HG03095 (cell line): ENCODE results near the gene ASCC3.
"Not testable (repeated sequence)": the region's sequence is repeated elsewhere in the genome, so short reads cannot be mapped to it uniquely, and the experiment has no call there.

Experiments used
- ATAC-seq: cut with Tn5 transposase; IDR thresholded peaks from one replicate; pipeline ENCODE4 v1.9.1; 2021; ENCODE audit warnings: moderate library complexity; ENCODE audit not compliant: unreplicated experiment

The ASCC3 gene

DNA sequence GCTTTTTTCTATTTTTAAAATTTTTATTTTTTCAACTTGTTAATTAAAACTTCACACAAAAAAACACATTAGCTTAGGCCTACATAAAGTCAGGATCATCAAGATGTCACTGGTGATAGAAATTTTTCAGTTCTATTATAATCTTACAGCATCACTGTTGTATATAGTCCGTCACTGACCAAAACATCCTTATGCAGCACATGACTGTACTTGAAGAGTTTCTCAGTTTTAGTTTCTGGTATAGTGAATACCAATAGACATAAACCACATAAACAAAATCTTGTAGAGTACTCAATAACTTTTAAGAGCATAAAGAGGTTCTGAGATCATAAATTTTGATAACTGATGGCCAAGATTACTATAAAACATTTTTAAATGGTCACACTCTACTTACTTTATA lies 71.8 kb downstream of the ASCC3 start:
- ATAC-seq: no peak

DNA sequence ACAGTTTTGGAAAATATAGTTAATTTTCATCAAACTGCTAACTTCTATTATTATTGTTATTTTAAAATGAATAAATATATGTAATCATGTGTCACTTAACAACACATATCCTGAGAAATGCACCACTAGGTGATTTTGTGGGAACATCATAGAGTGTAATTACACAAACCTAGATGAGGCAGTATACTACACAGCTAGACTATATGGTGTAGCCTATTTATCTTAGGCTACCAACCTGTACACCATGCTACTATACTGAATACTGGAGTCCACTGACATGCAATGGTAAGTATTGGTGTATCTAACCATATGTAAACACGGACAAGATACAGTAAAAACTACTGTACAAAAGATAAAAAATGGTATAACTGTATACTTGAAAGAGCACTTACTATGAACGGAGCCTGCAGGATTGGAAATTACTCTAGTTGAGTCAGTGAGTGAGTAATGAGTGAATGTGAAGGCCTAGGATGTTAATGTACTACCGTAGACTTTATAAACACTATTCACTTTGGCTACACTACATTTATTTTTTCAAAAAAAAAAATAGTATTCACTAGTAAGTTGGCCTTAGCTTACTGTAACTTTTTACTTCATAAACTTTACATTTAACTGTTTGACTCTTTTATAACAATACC lies 72.4 kb downstream of the ASCC3 start:
- ATAC-seq: no peak

DNA sequence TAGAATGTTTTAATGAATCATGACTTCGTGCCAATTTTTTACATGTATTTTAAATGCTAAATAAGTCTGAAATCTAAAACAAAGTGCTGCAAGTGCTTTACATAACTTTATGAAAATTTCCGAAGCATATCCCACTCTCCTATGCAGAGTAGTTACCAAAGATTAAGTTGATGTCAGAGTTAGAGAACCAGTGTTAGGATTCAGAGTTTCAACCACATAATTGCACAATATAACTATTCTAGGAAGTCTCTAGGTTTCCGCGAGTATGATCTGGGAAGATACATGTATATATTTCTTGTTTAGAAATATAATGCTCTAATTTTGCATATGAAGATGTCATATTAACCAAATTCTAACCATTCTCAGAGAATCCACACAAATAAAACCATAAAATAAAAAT lies 74.8 kb downstream of the ASCC3 start:
- ATAC-seq: no peak

DNA sequence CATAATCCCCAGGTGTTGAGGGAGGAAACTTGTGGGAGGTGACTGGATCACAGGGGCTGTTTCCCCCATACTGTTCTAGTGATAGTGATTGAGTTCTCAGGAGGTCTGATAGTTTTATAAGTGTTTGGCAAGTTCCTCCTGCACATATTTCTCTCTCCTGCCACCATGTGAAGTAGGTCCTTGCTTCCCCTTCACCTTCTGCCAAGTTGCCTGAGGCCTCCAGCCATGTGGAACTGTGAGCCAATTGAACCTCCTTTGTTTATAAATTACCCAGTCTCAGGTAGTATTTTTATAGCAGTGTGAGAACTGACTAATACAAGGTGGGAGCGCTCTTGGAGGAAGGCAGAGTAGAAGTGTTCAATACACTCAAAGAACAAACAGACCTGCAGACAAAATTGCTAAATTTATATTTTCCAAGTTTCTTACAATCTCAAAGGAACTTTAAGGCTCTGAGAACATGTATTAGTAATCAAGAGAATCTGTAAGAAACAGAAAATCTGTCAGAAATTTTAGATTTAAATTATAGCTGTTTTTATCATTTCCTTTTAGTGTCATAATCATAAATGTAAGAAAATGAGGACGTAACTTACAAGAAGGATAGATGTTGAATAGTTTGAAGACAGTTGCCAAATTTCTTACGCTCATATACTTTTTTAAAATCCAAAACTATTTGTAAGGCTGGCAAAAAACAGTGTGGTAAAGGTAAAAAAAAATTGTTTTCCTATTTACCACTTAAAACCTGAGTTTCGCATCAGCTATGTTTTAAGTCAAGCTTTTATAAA lies 77.7 kb downstream of the ASCC3 start:
- ATAC-seq: no peak

GRCh38 chr6:100801036-100801435 lies 80.1 kb downstream of the ASCC3 start:
- ATAC-seq: no peak

DNA sequence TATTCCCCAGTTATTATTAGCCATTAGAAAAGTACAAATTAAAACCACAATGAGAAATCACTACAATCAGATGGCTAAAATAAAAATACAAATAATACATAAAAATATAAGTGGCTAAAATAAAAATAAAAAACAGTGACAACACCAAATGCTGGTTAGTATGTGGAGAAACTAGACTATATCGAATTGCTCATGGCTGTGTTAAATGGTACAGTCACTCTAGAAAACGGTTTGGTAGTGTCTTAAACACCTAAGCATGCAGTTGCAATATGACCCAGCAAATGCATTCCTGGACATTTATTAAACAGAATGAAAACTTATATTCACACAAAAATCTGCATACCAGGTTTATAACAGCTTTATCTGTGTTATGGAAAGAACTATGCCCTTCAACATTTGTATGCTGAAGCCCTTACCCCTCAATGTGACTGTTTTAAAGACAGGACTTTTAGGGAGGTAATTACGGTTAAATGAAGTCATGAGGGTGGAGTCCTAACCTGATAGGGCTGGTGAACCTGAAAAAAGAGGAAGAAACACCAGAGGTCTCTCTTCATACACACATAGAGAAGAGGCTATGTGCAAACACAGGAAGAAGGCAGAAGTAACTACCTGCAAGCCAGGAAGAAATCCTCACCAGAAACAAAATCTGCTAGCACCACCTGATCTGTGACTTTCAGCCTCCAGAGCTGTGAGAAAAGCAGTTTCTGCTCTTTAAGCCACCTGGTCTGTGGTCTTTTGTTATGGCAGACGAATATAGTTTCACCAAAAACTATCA lies 84.9 kb downstream of the ASCC3 start:
- peak; percentile 98 for ATAC-seq

- ATAC-seq: no peak
Measured at GRCh38 chr6:100790084-100790483, 91.0 kb downstream of the ASCC3 start.

- ATAC-seq: no peak
Measured at GRCh38 chr6:100785982-100786381, 95.1 kb downstream of the ASCC3 start.

DNA sequence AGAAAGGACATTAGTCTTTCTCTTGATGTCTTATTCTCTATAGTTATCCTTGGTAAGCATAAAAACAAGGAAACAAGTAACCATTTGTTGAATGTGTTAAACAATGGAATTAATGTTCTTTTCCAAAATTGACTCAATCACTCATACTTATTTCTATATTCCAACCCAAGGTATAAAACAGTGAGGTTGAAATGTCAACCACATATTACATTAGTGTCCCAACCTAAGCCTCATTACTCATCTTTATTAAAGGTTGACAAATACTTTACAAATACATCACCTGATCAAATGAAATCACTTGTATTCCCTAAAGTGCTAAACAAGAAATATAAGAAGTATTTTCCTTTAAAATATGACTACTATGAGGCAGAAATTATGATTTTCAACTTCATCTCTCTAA lies 100.5 kb downstream of the ASCC3 start:
- ATAC-seq: no peak

DNA sequence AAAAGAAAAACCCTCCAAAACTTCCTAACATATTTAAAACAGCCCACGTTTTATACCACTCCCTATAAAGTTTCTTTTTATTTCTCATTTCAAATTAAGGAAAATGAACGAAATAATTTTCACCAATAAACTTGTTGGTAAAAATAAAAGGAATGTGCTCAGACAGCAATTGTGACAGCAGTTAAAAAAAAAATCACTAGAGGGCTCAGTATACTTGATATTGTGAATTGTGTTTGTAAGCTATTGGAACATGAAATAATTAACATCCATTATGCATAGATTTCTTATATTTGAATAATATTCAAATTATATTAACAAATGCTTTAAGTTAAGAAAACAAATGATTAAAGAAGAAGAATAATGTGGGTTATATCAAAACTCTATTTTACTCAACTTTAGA lies 105.5 kb downstream of the ASCC3 start:
- ATAC-seq: no peak

- ATAC-seq: no peak
Measured at GRCh38 chr6:100774681-100775080, 106.4 kb downstream of the ASCC3 start.

GRCh38 chr6:100768816-100769351 lies 112.2 kb downstream of the ASCC3 start:
- ATAC-seq: no peak

DNA sequence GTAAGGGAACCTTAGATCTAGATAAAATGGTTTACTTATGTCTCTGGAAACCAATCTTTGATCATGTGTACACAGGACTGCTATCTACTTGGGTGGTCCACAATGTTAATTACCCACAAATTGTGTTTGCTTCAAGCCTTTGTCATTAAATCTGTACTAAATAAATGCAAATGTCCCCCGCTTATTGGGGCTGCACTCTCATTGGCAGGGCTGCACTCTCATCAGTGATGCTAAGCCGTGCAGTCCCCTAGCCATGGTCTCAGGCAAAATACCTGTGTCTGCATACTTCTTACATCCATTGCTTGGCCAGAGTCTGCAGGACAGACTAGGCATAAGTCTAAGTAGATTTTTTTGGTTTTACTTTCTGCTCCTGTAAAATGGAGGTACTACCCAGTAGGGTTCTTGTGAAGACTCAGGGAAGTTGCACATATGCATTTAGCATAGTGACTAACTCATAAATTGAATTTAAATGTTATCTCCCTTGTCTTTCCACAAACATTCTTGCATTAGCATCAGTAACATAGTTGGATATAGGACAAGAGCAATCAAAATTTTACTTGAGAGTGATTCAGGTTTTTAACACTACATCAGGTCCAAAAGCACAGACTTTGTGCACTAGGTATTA lies 117.4 kb downstream of the ASCC3 start:
- ATAC-seq: no peak

DNA sequence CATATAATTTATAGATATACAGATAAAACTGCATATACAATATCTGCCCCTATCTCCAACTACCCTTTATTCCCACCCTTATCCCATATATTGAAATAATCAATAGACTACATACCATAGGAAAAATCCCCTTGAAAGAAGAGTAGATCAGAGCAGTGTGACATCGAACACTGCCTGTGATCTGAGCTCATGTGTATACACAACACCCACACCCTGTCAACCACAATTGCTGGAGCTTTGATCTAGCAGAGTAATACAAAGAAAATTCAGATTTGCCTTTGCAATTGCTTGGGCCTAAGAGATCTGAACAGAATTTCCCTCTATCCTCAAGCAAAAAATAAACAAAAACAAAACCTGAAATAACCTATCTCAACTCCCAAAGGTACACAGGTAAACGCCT lies 119.3 kb downstream of the ASCC3 start:
- no peak for ATAC-seq

DNA sequence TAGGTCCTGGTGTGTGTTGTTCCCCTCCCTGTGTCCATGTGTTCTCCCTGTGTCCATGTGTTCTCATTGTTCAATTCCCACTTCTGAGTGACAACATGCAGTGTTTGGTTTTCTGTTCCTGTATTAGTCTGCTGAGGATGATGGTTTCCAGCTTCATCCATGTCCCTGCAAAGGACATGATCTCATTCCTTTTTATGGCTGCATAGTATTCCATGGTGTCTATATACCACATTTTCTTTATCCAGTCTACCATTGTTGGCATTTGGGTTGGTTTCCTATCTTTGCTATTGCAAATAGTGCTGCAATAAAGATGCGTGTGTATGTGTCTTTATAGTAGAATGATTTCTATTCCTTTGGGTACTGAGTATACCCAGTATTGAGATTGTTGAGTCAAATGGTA lies 122.7 kb downstream of the ASCC3 start:
- not testable (repeated sequence) for ATAC-seq

DNA sequence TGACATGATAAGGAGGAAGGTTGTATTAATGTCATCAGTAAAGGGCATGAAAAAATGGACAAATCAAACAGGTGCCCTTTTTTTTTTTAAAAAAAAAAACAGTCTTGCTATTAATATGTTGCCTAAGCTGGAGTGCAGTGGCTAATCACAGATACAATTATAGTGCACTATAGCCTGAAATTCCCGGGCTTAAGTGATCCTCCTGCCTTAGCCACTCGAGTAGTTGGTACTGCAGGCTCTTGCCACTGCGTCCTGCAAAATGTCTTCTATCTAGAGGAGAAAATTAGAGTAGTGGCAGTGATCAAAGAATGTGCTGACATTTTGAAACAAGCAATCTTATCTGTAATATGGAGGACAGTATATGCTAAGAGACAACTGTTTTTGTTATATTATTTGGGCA lies 127.7 kb downstream of the ASCC3 start:
- ATAC-seq: no peak

DNA sequence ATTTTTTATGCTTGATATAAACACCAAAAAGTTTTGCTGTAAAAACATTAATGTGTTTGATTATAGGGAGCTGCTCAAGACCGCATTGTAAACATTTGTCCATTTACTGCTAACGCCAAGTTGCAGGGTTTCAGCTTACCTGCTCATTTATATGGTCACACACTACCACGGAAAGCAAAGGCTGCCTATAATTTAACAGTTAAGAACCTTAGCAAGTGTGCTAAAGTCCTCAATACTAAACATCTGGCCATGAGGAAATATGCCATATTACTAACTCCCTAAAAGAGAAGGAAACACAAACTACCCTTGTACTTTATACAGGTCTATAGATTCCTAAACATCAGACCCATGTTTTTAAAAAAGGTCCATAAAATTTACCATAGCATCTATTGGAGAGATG lies 129.5 kb downstream of the ASCC3 start:
- no peak for ATAC-seq

- no peak for ATAC-seq
Measured at GRCh38 chr6:100745419-100746041, 135.6 kb downstream of the ASCC3 start.

GRCh38 chr6:100740439-100740838 lies 140.7 kb downstream of the ASCC3 start:
- no peak for ATAC-seq

- ATAC-seq: not testable (repeated sequence)
Measured at GRCh38 chr6:100737720-100738119, 143.4 kb downstream of the ASCC3 start.

- no peak for ATAC-seq
Measured at GRCh38 chr6:100731411-100731810, 149.7 kb downstream of the ASCC3 start.
